Measurements from ENCODE around the gene FLNC. TPM values are rescaled to one million over a fixed set of nuclear protein-coding genes. Genes with fewer than 3 reads are reported as not detected.

Gene FLNC
- total and polyA plus RNA-seq, 2 donors (not counting 3 experiments of a cell fraction or from before 2014, with no cell fraction given): 19.5 to 81.9 TPM

- H3K36me3 ChIP-seq (ENCODE audit: control insufficient read depth in 2 of 2, extremely low read depth in 1 of 2, insufficient read depth in 2 of 2, low read length in 2 of 2): no peaks in the 10 kb centered on the region
- intact Hi-C loops (cut with micrococcal nuclease) (no loop called here), dilution Hi-C loops (cut with MboI; ENCODE audit: extremely low pct_ligation_motif_present, low sequenced_read_pairs) (no loop called here)
- FAIRE-seq (no peak), DNase-seq (ENCODE audit: low read depth, low spot score) (no peak)
- no peaks in the 10 kb centered on the region for H3K9me3 ChIP-seq (replicated peaks; ENCODE audit: control insufficient read depth, insufficient read depth, low read length)
- no peak overlapping the region for H3K4me2 ChIP-seq (ENCODE audit: insufficient read depth, low read length)
- peaks cover 3% of the 10 kb centered on the region for H3K4me1 ChIP-seq (ENCODE audit: control insufficient read depth, extremely low read depth, insufficient read depth, low read length)
- no peak overlapping the region for H2AFZ ChIP-seq (ENCODE audit: low read depth, low read length)
- no peak overlapping the region for H3K4me3 ChIP-seq (replicated peaks in 1 of 3; ENCODE audit: insufficient read depth in 1 of 3, low read depth in 1 of 3, low read length in 3 of 3)
- no peak overlapping the region for H3K27ac ChIP-seq (ENCODE audit: insufficient read depth, low read depth, low read length)
- BruUV-seq (replicated peaks): no TSS peak
- ChIA-PET CTCF (interaction anchor here (0.7 to 1.6 kb wide), 3 partner anchors 9 to 199 kb away, joined by 3 to 7 read pairs (median 5); no protein-coding TSS in a partner anchor), POLR2A (no interaction called here)
- no peaks in the 10 kb centered on the region for H3K9me1 ChIP-seq (replicated peaks; ENCODE audit: control insufficient read depth, extremely low read depth, insufficient read depth, low read length)
- H4K20me1 ChIP-seq (replicated peaks; ENCODE audit: control insufficient read depth, extremely low read depth, insufficient read depth, low read length): no peaks in the 10 kb centered on the region
- no peaks in the 10 kb centered on the region for H3K79me2 ChIP-seq (ENCODE audit: control insufficient read depth, insufficient read depth, low read length)
- H3K9ac ChIP-seq (replicated peaks; ENCODE audit: extremely low read depth, insufficient read depth, low read length): no peak overlapping the region
- H3K27me3 ChIP-seq (ENCODE audit: control insufficient read depth in 2 of 2, insufficient read depth in 2 of 2, low read length in 2 of 2): peaks cover 2 to 4% of the 10 kb centered on the region in 2 experiments
- TF ChIP-seq CTCF (IDR thresholded peaks at IDR 0.05; ENCODE audit: extremely low read depth in 1 of 2, insufficient read depth in 1 of 2, low read depth in 1 of 2, low read length in 2 of 2) (peak in 1 of 2 donors; percentile 13), MAX (IDR thresholded peaks at IDR 0.05; ENCODE audit: insufficient read depth, insufficient read length) (no peak)
Observed at GRCh38 chr7:128872394-128872824, 42.2 kb downstream of the FLNC start.

GRCh38 chr7:128873234-128873633, 43.0 kb downstream of the FLNC start:
- H3K4me3 ChIP-seq (replicated peaks in 1 of 3; ENCODE audit: insufficient read depth in 1 of 3, low read depth in 1 of 3, low read length in 3 of 3): no peak overlapping the region
- no peaks in the 10 kb centered on the region for H3K79me2 ChIP-seq (ENCODE audit: control insufficient read depth, insufficient read depth, low read length)
- intact Hi-C loops (cut with micrococcal nuclease) (no loop called here), dilution Hi-C loops (cut with MboI; ENCODE audit: extremely low pct_ligation_motif_present, low sequenced_read_pairs) (no loop called here)
- no peaks in the 10 kb centered on the region for H4K20me1 ChIP-seq (replicated peaks; ENCODE audit: control insufficient read depth, extremely low read depth, insufficient read depth, low read length)
- POLR2A ChIA-PET: no interaction called here
- no peaks in the 10 kb centered on the region for H3K36me3 ChIP-seq (ENCODE audit: control insufficient read depth in 2 of 2, extremely low read depth in 1 of 2, insufficient read depth in 2 of 2, low read length in 2 of 2)
- H3K27ac ChIP-seq (ENCODE audit: insufficient read depth, low read depth, low read length): no peak overlapping the region
- FAIRE-seq: no peak
- no peak overlapping the region for H3K9ac ChIP-seq (replicated peaks; ENCODE audit: extremely low read depth, insufficient read depth, low read length)
- peaks cover 3% of the 10 kb centered on the region for H3K4me1 ChIP-seq (ENCODE audit: control insufficient read depth, extremely low read depth, insufficient read depth, low read length)
- no peaks in the 10 kb centered on the region for H3K9me3 ChIP-seq (replicated peaks; ENCODE audit: control insufficient read depth, insufficient read depth, low read length)
- CTCF ChIA-PET: interaction anchor here (0.7 to 1.6 kb wide), 3 partner anchors 10 to 200 kb away, joined by 3 to 7 read pairs (median 5); no protein-coding TSS in a partner anchor
- H2AFZ ChIP-seq (ENCODE audit: low read depth, low read length): no peak overlapping the region
- TF ChIP-seq MYC (IDR thresholded peaks at IDR 0.05; ENCODE audit: low read depth, low read length): no peak
- no peak for TF ChIP-seq FOS (IDR thresholded peaks at IDR 0.05; ENCODE audit: borderline replicate concordance, insufficient read depth, low read length)
- no peak for TF ChIP-seq JUN (IDR thresholded peaks at IDR 0.05; ENCODE audit: borderline replicate concordance, insufficient read depth, insufficient read length, low read depth)
- TF ChIP-seq GATA2 (IDR thresholded peaks at IDR 0.05; ENCODE audit: insufficient read depth, insufficient read length, low read depth, low read length): no peak
- TF ChIP-seq CTCF (IDR thresholded peaks at IDR 0.05; ENCODE audit: extremely low read depth in 1 of 2, insufficient read depth in 1 of 2, low read depth in 1 of 2, low read length in 2 of 2): no peak
- TF ChIP-seq MAX (IDR thresholded peaks at IDR 0.05; ENCODE audit: insufficient read depth, insufficient read length): no peak
- TF ChIP-seq POLR2AphosphoS5 (IDR thresholded peaks at IDR 0.05; ENCODE audit: insufficient read depth, low read depth, low read length): no peak
- TF ChIP-seq EZH2 (IDR thresholded peaks at IDR 0.05; ENCODE audit: borderline replicate concordance, low read depth, low read length, severe bottlenecking): no peak
- TF ChIP-seq POLR2A (IDR thresholded peaks at IDR 0.05; ENCODE audit: low read depth, low read length): no peak
- BruUV-seq (replicated peaks): no TSS peak
- H3K27me3 ChIP-seq (ENCODE audit: control insufficient read depth in 2 of 2, insufficient read depth in 2 of 2, low read length in 2 of 2): peaks cover 2 to 4% of the 10 kb centered on the region in 2 experiments
- no peak for DNase-seq (ENCODE audit: low read depth, low spot score)
- no peaks in the 10 kb centered on the region for H3K9me1 ChIP-seq (replicated peaks; ENCODE audit: control insufficient read depth, extremely low read depth, insufficient read depth, low read length)
- H3K4me2 ChIP-seq (ENCODE audit: insufficient read depth, low read length): no peak overlapping the region

All from endothelial cell of umbilical vein (primary cell).